ENCODE measurements around the gene DNER.
"Not testable (repeated sequence)": the region's sequence is repeated elsewhere in the genome, so short reads cannot be mapped to it uniquely, and the experiment has no call there.

Gene DNER

DNA sequence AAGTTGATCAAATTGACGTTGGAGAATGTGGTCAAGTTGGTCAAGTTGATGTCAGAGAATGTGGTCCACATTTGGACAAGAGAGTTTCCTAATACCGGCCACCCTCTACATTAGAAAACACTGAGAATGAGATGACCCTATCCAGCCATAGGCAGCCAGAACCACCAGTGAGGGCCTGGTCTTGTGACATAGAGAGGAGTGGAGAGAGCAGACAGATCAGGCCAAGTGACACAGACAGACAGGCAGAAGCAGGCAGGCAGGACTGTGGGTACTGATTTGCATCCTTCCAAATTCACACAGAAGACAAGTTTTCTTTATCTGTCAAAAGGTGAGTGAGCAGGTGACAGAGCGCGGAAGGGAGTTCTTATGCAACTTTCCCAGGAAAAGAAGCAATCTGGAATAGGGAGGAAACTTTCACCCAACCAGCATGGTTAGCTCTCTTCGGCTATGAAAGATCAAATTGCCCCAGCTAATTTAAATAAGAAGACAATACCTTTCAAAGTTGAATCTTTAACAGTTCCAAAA, 334.2 kb downstream of the DNER start:
- DNase-seq = no peak

GRCh38 chr2:229378386-229378785, 336.0 kb downstream of the DNER start:
- no peak for DNase-seq

DNA sequence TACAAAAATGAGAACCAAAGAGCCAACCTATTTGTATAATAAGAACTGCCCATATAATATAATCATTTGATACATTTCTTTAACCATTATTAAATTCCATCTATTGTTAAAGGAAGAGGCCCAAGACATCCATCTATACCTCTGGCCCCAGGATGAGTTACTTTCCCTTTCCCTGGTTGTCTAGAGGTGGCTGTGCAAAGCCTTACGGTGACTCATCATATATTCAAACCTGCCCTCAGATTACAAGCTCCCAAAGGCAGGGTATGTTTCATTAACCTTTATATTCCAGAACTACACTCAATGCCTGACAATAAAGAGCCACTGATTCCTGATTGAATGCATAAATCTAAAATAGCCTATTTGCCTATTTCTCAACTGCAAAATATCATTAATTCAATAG, 337.5 kb downstream of the DNER start:
- no peak for DNase-seq

DNA sequence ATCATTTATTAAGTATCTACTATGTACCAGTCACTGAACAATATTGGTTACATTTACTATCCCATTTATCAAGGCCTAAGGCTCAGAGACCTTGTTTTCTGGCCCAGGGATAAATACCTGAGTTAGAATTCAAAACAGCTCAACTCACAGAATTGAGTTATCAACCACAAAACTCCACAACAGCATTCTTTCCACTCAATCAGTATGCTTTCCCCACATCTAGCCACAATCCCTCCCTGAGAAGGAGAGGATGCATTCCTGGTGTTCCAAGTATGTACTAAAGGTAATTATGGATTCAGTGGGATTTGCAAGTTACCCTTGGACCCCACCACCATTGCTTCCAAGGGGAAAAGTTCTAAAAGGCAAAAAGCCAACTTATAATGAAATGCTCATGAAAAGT, 339.1 kb downstream of the DNER start:
- DNase-seq = no peak

GRCh38 chr2:229373311-229373710, 341.0 kb downstream of the DNER start:
- not testable (repeated sequence) for DNase-seq

DNA sequence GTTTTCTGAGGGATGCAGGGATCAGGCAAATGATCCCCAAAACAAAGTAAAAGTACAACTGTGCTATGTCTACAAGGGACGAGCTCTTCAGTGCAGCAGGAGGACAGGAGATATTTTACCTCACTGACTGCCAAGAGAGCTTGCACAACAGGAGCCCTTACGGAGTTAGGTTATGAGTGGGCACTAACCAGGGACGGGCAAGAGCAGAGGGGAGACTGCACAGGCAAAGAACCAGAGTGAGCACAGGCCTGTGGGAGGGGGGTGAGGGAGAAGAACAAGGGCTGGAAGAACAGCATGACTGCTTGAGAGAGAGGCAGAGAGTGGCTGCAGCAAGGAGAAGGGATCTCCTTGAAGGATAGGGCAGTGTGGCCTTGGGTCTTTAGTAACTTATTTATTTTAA, 342.1 kb downstream of the DNER start:
- DNase-seq = no peak

DNA sequence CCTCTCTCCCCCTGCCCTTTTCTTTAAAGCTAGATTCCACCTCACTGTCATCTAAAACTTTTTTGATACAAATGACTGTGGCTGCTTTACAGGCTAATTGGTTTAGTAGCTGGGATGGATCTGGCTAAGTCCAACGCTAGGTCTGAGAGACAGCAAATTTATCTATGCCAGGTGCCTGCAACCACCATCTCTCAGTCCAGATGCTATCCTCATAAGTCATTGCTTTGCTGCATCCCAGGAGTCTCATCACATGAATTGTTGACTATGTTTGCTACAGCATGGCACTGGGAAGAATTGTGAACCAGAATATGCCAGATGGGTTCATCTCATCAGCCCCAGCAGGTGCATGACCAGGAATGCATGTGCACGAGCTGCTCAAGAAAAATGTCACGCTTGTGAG, 343.3 kb downstream of the DNER start:
- DNase-seq = no peak

- DNase-seq = no peak
These were observed 343.8 kb downstream of the DNER start for GRCh38 chr2:229370509-229370908.

- DNase-seq = no peak
These were observed 351.1 kb downstream of the DNER start for GRCh38 chr2:229363185-229363814.

DNA sequence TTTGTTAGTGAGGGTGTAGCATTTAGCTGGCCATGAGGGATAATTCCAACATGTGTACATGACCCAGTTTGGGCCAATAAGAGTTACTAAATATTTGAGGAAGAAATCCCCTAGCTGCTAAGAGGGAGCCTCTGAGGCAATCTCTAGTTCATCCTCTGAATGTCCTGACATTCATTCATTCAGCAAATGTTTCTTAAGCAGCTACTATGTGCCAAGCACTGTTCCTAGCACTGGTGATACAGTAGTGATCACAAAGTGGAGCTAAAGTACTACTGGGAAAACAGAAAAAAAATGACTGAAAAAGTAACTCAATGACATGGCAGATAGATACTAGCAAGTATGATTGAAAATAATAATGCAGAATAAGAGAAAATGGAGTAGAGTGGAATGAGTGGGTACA, 363.5 kb downstream of the DNER start:
- no peak for DNase-seq

- DNase-seq = no peak
These were observed 364.1 kb downstream of the DNER start for GRCh38 chr2:229350117-229350805.

DNA sequence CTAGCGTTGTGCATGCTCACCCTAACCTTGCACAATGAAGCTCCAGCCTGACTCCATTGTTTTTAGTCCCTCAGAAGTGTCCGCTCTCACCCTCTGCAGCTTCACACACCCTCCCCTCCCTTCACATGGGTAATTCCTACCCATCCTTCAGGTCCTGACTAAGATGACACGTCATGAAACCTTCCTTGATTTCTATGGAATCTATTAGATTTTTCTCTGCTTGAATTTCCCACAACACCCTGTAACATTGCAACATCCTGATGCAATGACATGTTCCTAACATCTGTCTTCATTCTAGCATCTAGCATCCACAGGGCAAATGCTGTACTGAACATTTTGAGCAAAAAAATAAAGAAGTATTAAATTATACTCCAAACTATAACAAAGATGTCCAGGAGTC, 366.2 kb downstream of the DNER start:
- DNase-seq = no peak

DNA sequence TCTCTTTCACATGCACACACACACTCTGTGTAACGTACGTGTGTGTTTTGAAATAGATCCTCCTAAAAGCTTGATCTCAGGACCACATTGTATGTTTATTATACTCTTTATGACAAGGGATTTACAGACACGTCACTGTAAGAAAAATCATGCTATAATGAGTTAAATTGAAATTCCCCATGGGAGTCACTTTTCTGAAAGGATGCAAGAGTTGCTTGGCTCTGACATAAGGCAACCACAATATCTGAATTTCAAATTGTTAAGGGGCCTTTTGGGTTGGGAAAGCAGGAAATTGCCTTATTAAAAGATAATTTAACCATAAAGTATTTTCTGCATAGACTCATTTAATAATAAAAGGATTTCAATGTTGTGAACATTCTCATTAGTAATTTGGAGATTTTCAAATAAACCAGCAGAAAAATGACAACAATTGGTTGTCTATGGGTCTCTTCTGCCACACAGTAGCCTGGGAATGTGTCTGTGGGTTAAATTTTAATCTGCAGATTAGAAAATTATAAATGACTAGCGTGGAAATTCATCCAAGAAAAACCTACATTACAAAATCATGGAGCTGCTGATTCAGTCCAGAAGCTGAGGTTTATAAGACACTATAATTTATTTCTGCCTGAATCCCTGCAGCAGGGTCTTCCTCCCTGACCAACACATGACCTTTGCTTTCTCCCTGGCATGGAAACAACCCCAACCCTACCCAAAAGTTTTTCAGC, 367.4 kb downstream of the DNER start:
- no peak for DNase-seq

DNA sequence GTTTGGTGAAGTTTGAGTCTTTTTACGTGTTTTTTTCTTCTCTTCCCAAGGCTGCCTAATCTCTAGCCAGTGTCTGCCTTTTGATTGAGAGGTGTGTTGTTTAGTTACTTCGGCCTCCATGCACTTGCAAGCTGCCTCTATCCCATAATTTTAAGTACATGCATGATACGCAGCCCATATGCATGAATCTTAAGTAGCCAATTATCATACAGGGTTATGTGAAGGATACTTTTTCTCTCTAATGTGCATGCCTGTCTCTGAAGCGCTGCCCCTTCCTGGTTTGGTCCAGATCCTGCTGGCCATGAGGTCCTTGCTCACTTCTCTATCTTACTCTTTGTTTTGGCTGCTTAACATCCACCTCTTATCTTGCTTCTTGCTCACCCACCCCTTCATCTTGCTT, 369.4 kb downstream of the DNER start:
- no peak for DNase-seq

GRCh38 chr2:229344151-229344551, 370.2 kb downstream of the DNER start:
- no peak for DNase-seq

DNA sequence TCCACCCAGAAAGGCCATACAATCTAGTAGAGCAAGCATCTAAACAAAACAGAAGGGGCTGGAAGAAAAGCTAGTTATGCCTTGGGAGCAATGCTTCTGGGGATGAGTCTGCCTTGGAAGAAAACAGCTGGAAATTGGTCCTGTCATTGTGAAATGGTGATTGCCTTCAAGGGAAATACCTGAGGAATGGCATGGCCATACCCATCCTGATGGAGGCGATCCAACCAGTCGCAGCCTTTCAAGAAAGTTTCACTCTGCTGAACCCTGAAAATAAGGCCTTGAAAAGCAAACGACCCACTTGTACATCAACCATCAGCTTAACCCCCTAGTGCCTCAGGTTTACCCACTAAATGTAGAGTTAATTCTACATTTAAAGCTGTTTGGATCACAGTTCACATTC, 370.7 kb downstream of the DNER start:
- no peak for DNase-seq

- DNase-seq = no peak
These were observed 372.0 kb downstream of the DNER start for GRCh38 chr2:229342376-229342775.

DNA sequence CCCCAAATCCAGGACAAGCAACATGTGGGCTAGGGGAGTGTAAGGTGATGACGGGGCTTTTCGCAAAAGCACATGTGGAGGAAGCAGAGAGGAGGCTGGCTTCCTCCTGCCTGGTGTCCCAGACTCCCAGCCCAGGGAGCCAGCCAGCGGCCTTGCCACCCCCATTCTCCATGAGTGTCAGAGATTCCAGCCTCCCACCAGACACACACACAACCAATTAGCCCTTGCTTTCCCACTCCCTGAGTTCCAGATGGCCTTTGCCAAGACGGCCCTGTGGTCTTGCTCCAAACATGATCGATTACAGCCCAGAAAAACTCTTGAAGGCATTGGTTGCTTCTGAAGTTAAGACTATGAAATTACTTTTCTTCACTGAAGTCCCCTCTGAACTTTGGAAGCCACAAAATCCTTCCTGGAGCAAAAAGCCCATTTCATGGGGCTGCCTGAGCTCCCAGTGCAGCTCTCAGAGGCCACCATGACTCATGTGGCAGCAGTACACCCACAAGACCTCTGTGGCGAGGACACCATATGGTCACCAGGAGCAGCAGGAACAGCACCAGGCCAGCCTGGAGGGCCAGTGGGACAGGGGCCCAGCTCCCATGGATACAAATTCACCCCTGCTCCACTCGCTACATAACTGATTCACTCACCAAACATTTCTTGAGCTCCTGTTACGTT, 374.1 kb downstream of the DNER start:
- no peak for DNase-seq

DNA sequence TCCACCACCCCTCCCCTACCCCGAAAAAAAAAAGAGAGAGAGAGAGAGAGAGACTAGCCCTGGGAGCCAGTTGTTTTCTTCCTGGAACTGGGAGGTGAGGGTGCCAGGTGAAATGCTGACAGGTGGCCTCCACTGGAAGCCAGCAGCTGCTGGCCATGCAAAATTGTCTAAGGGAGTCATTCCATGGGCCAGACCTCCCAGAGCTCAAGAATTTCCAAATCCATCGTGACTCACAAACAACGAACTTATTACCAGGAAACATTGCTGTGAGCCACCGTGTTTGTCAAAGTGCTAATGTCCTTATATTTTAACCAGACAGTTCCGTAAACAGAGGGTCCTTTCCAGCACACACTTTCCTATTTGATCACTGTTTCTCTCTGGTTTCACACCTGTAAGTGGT, 374.7 kb downstream of the DNER start:
- DNase-seq = no peak

- DNase-seq = not testable (repeated sequence)
These were observed 375.2 kb downstream of the DNER start for GRCh38 chr2:229339171-229339570.

GRCh38 chr2:229335877-229336346, 378.4 kb downstream of the DNER start:
- DNase-seq = no peak

GRCh38 chr2:229335330-229335729, 379.0 kb downstream of the DNER start:
- no peak for DNase-seq

- DNase-seq = no peak
These were observed 383.4 kb downstream of the DNER start for GRCh38 chr2:229330952-229331351.
